Activated naive CD4-positive, alpha-beta T cell treated with Interleukin-2 at 50 U/mL for 16 hours (primary cell): ENCODE measurements around the gene LAMP1.
"Not testable (repeated sequence)": the region's sequence is repeated elsewhere in the genome, so short reads cannot be mapped to it uniquely, and the experiment has no call there.

Experiments used
- DNase-seq: peaks from one replicate; pipeline ENCODE4 v3.0.0-alpha.2; 2020

The LAMP1 gene

GRCh38 chr13:113357529-113357928, 60.5 kb downstream of the LAMP1 start:
- DNase-seq: no peak

GRCh38 chr13:113358653-113359190, 61.7 kb downstream of the LAMP1 start:
- DNase-seq: no peak

- no peak for DNase-seq
Measured at GRCh38 chr13:113359571-113359970, 62.5 kb downstream of the LAMP1 start.

- DNase-seq: no peak
Measured at GRCh38 chr13:113360446-113360845, 63.4 kb downstream of the LAMP1 start.

GRCh38 chr13:113361406-113361805, 64.4 kb downstream of the LAMP1 start:
- DNase-seq: no peak

- no peak for DNase-seq
Measured at GRCh38 chr13:113364311-113364889, 67.4 kb downstream of the LAMP1 start.

GRCh38 chr13:113364901-113365582, 68.0 kb downstream of the LAMP1 start:
- no peak for DNase-seq

- no peak for DNase-seq
Measured at GRCh38 chr13:113365583-113365970, 68.5 kb downstream of the LAMP1 start.

- no peak for DNase-seq
Measured at GRCh38 chr13:113365971-113366588, 69.0 kb downstream of the LAMP1 start.

- no peak for DNase-seq
Measured at GRCh38 chr13:113367020-113367560, 70.1 kb downstream of the LAMP1 start.

GRCh38 chr13:113367771-113368170, 70.7 kb downstream of the LAMP1 start:
- no peak for DNase-seq

- DNase-seq: not testable (repeated sequence)
Measured at GRCh38 chr13:113368353-113368752, 71.3 kb downstream of the LAMP1 start.

GRCh38 chr13:113369189-113369588, 72.2 kb downstream of the LAMP1 start:
- DNase-seq: no peak

GRCh38 chr13:113369881-113370280, 72.8 kb downstream of the LAMP1 start:
- no peak for DNase-seq

- DNase-seq: no peak
Measured at GRCh38 chr13:113371061-113371460, 74.0 kb downstream of the LAMP1 start.

GRCh38 chr13:113371701-113372100, 74.7 kb downstream of the LAMP1 start:
- DNase-seq: not testable (repeated sequence)
